ENCODE data around the gene ATP13A4. TPM values are rescaled to one million over a fixed set of nuclear protein-coding genes. Genes with fewer than 3 reads are reported as not detected.

Gene ATP13A4
- total RNA-seq (2014; rRNA removed; shearing (Covaris generic)), result 0.23 TPM in 2 replicates

DNA sequence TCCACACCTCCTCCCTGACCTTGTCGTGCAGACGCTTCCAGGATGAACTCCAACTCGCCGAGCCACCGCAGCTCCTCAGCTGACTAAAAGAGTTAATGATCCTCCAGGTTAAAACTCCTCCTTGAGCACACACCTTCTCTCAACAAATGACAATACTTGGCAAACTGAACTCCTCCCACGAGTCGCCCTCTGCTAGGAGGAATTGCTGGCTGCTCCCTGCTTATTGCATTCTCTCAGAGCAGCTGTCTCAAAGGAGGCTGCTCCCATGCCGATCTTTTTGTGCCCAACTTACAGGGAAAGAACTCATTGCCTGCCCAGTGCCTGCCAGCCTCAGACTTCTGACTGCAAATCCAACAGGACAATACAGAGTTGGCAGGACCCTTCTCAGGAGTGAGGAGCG, at the start of gene ATP13A4:
Gene ATP13A4 (minus strand): TSS at position 85 of the 400 bp plus-strand sequence. CDS start 96 bp downstream, outside the sequence.
- DNase-seq (ENCODE audit: low spot score), result peak; percentile 82

DNA sequence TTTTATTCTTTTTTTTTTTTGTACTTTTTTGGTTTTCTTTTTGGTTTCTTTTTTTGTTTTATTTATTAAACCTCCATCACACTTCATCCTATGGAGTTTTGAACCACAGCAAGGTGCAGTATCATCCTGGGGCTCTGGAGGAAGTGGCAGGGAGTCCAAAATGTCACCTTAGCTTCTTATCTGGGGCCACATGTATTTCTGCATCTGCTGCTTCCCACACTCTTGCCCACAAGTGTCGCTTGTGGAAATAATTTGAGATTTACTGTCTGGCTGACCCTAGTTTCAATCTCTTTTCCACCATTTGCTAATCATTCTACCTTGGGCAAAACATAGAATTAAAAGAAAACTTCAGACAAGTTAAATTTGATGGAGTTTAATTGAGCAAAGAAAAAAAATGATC, 44.7 kb upstream of the ATP13A4 start:
- DNase-seq (ENCODE audit: low spot score), result no peak

- no peak for DNase-seq (ENCODE audit: low spot score)
Measured at GRCh38 chr3:193598202-193598601, 43.5 kb upstream of the ATP13A4 start.

DNA sequence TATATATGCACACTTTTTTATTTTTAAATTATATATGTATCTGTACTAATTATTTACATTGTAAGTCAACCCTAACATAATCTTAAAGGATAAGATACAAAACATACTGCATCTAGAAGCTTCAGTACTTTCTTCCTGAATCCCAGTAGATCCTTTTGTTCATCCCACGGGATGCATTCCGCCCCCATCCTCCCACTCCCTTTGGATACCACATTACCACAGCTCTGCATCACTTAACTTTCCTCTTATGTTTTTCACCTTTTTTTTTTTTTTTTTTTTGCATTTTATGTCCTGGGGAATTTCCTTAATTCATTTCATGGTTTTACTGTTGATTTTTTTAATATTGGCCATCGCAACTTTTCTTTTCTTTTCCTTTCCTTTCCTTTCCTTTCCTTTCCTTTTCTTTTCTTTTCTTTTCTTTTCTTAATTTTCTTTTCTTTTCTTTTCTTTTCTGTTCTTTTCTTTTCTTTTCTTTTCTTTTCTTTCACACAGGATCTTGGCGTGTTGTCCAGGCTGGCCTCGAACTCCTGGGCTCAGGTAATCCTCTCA, 41.3 kb upstream of the ATP13A4 start:
- no peak for DNase-seq (ENCODE audit: low spot score)

DNA sequence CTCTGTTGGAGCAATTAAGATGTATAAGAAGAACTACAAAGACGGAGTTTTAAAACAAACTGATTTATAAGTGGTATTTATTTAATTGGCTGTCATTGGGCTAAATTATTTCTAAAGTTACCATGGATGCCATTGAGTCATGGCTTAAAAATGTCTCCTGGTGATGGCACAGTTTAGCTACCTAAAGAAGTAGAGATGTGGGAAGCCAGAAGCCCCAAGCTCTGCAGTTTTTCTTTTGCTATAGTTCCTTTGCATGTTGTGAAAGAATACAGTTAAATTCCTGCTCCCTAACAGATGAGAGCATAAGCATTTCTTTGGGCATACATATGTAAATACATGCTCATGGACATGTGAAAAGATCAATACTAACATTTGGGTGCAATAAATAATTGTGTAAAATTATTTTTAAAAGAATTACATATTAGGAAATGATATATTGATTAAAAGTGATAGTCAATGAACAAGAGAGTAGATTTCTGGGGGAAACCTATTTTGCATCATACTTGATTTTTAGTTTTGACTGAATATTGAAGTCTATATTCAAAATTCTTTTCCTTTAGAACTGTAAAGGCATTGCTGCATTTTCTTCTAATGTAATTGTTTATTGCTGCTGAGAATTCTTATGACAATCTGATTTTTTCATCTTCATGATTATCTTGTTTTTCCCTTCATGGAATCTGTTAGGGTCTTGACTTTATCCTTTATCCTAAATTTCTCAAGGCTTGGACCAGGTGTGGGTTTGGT, 40.4 kb upstream of the ATP13A4 start:
- no peak for DNase-seq (ENCODE audit: low spot score)

- DNase-seq (ENCODE audit: low spot score), result no peak
Measured at GRCh38 chr3:193593668-193594030, 39.0 kb upstream of the ATP13A4 start.

- peak; percentile 99 for DNase-seq (ENCODE audit: low spot score)
Measured at GRCh38 chr3:193592841-193593667, 38.4 kb upstream of the ATP13A4 start, which contains the start of gene OPA1. Gene OPA1, plus strand, starts transcription at chr3:193593208. Its CDS starts 170 bp downstream, at chr3:193593378.

- DNase-seq (ENCODE audit: low spot score), result peak; percentile 83
Measured at GRCh38 chr3:193590088-193590856, 35.6 kb upstream of the ATP13A4 start.

GRCh38 chr3:193589616-193590015, 34.9 kb upstream of the ATP13A4 start:
- DNase-seq (ENCODE audit: low spot score), result no peak

- no peak for DNase-seq (ENCODE audit: low spot score)
Measured at GRCh38 chr3:193589129-193589528, 34.4 kb upstream of the ATP13A4 start.

DNA sequence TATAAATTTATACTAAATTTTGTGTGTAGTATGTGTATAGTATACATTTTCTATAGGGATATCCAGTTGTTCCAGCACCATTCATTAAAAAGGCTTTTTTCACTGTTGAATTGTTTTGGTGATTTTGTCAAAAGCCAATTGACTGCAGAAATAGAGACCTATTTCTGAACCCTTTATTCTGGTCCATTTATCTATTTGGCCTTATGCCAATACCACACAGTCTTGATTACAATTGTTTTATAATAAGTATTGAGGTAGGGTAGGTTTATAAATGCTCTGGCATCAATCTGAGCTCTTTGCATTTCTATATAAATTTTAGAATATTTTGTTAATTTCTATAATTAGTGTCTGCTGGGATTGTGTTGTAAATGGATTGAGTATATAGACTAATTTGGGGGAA, 31.8 kb upstream of the ATP13A4 start:
- DNase-seq (ENCODE audit: low spot score), result no peak

DNA sequence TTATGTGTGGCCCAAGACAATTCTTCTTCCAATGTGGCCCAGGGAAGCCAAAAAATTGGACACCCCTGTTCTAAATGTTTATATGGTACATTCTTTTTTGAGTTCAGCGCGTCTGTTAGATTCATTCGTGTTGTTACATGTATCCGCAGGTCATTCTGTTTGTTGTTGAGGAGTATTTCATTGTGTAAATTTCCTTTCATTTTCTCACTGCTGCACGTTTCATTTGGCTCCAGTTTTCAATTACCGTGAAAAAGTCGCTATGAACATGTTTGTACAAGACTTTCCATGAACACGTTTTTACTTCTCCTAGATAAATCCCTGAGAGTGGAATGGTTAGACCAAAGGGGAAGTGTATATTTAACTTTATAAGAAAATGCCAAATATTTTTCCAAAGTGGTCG, 30.8 kb upstream of the ATP13A4 start:
- DNase-seq (ENCODE audit: low spot score), result no peak

DNA sequence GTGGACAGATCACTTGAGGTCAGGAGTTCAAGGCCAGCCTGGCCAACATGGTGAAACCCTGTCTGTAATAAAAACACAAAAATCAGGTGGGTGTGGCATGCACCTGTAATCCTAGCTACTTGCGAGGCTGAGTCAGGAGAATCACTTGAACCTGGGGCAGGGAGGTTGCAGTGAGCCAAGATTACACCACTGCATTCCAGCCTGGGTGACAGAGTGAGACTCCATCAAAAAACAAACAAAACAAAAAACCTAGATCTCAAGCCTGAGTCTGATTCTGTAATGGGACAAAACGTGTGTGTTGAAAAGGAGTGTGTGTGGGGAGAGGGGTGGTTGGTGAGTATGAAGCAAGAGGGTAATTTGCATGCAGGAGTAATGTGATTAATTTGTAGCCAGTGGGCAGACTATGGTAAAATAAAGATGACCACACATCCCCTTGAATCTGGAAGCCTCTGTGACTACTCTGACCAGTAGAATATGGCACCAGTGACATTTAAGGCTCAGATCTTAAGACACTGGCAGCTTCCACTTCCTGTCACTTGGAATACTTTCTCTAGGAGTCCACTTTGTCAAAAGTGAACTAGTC, 19.9 kb upstream of the ATP13A4 start:
- DNase-seq (ENCODE audit: low spot score), result no peak

DNA sequence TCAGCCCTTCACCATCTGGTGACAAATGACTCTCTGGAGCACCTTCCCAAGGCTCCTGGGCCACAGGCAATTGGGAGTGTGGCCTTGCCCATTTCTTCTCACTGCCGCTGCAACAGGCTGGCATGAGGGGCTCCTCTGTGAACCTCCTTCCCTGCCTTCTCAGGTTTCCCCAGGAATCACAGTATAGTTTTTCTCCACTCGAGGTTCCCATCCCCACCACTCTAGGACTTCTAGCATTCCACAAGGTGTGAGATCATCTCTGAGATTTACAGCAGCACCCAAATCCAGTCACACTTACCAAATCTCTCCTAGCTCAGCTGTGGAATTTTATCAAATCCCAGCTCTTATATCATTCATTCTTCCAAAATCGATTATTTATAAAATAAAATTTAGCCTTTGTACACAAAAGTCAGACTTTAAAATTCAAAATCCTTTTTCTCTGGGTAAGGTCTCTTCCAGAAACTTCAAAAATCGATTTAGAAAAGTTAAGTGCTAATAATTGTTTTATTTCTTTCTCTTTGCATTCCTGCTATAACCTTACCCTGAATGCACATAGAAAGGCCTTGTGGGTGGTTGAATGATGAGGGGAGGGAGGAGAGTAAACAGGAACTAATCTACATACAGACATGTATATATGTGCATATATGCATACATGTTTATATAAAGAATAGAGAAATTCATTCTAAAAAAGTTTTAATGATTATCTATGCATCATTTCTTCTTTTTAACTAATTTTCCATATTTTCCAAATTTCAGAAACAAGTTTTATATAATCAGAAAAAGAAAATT, 18.9 kb upstream of the ATP13A4 start:
- no peak for DNase-seq (ENCODE audit: low spot score)

GRCh38 chr3:193572426-193572908, 17.8 kb upstream of the ATP13A4 start:
- DNase-seq (ENCODE audit: low spot score), result peak; percentile 89

DNA sequence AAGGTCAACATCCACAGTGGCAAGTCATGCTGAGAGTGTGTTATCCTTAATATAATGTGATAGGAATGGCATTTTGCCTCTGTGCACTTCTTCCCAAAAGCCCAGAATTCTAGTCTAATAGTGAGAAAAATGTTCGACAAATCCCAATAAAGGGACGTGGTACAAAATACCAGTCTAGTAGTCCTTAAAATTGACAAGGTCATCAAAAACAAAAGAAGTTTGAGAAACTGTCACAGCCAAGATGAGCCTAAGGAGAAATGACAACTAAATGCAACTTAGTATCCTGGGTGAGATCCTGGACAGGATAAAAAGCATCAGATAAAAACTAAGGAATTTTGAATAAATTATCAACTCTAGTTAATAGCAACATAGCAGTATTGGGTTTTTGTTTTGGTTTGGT, 14.4 kb upstream of the ATP13A4 start:
- DNase-seq (ENCODE audit: low spot score), result no peak

- peak; percentile 73 for DNase-seq (ENCODE audit: low spot score)
Measured at GRCh38 chr3:193564012-193564411, 9.3 kb upstream of the ATP13A4 start.

GRCh38 chr3:193563426-193563825, 8.7 kb upstream of the ATP13A4 start:
- no peak for DNase-seq (ENCODE audit: low spot score)

- DNase-seq (ENCODE audit: low spot score), result no peak
Measured at GRCh38 chr3:193560870-193561269, 6.2 kb upstream of the ATP13A4 start.

- DNase-seq (ENCODE audit: low spot score), result no peak
Measured at GRCh38 chr3:193560091-193560490, 5.4 kb upstream of the ATP13A4 start.
